WTC11 (cell line): ENCODE data around the gene GMPR. TPM values are rescaled to one million over a fixed set of nuclear protein-coding genes. Genes with fewer than 3 reads are reported as not detected.

Source experiments
- ATAC-seq: fragments of 200-7000 bp; cut with Tn5 transposase; 2 replicates; pipeline ENCODE4 v1.10.0; 2021; ENCODE audit warnings: mild to moderate bottlenecking, moderate library complexity
- CTCF ChIA-PET: fragments of 300-600 bp; sonication (Branson Sonifier 250); formaldehyde crosslinking; loops from one replicate; lab custom pipeline; 2021; ENCODE audit warnings: antibody characterized with exemption; lab: Charles Lee
- POLR2A ChIA-PET: fragments of 350-600 bp; sonication (Branson Sonifier 250); formaldehyde crosslinking; loops from one replicate; lab custom pipeline; 2021; ENCODE audit warnings: antibody characterized with exemption; lab: Charles Lee
- DNase-seq: peaks from one replicate; pipeline ENCODE4 v3.0.0; 2021; ENCODE audit warnings: low spot score
- H3K27ac Mint-ChIP-seq: 2 replicates; pipeline ENCODE4 v1.8.0; 2021; ENCODE audit warnings: mixed read lengths
- H3K27me3 Mint-ChIP-seq: 2 replicates; pipeline ENCODE4 v1.8.0; 2021; ENCODE audit warnings: low read depth, mild to moderate bottlenecking, moderate library complexity, mixed read lengths
- H3K36me3 Mint-ChIP-seq: 2 replicates; pipeline ENCODE4 v1.8.0; 2021; ENCODE audit warnings: mixed read lengths
- H3K4me1 Mint-ChIP-seq: 2 replicates; pipeline ENCODE4 v1.8.0; 2022; ENCODE audit warnings: mixed read lengths
- H3K4me3 Mint-ChIP-seq: 2 replicates; pipeline ENCODE4 v1.8.0; 2021; ENCODE audit warnings: mild to moderate bottlenecking, moderate library complexity, mixed read lengths
- H3K9me3 Mint-ChIP-seq: 2 replicates; pipeline ENCODE4 v1.8.0; 2021; ENCODE audit warnings: mixed read lengths
- JAZF1 ChIP-seq: fragments of 250-450 bp; sonication (Bioruptor Pico); IDR thresholded peaks from 2 replicates; pipeline ENCODE4 v1.9.0; 2021; ENCODE audit warnings: moderate library complexity, mild to moderate bottlenecking, inconsistent platforms
- MXD4 ChIP-seq: fragments of 250-450 bp; sonication (Bioruptor Pico); IDR thresholded peaks from 2 replicates; pipeline ENCODE4 v1.8.0; 2021; ENCODE audit warnings: mild to moderate bottlenecking, moderate library complexity, borderline replicate concordance
- NR1H2 ChIP-seq: sonication (generic); formaldehyde crosslinking; IDR thresholded peaks from 2 replicates; pipeline ENCODE4 v1.9.0; 2021; ENCODE audit warnings: mild to moderate bottlenecking, moderate library complexity, missing genetic modification reagents
- RELA ChIP-seq: sonication (generic); formaldehyde crosslinking; IDR thresholded peaks from 2 replicates; pipeline ENCODE4 v1.8.1; 2022; ENCODE audit warnings: missing genetic modification reagents, mild to moderate bottlenecking, borderline replicate concordance
- ZNF121 ChIP-seq: sonication (generic); formaldehyde crosslinking; IDR thresholded peaks from 2 replicates; pipeline ENCODE4 v1.8.0; 2023; ENCODE audit warnings: missing genetic modification reagents
- total RNA-seq: library from RNA; stranded (reverse); gene quantifications from 3 replicates; pipeline ENCODE4 v1.2.3, GENCODE V29; 2021
- TF ChIP-seq, protein P1 (sequence below): fragments of 250-450 bp; sonication (Bioruptor Pico); IDR thresholded peaks from 2 replicates; pipeline ENCODE4 v1.9.0; 2021; ENCODE audit warnings: mild to moderate bottlenecking
- TF ChIP-seq, protein P2 (sequence below): sonication (generic); formaldehyde crosslinking; IDR thresholded peaks from 2 replicates; pipeline ENCODE4 v1.8.0; 2022; ENCODE audit warnings: mild to moderate bottlenecking, missing genetic modification reagents
- TF ChIP-seq, protein P3 (sequence below): sonication (generic); formaldehyde crosslinking; conservative IDR thresholded peaks from 2 replicates; pipeline ENCODE4 v1.8.1; 2022; ENCODE audit warnings: mild to moderate bottlenecking, missing genetic modification reagents
- TF ChIP-seq, protein P4 (sequence below): sonication (generic); formaldehyde crosslinking; conservative IDR thresholded peaks from 2 replicates; pipeline ENCODE4 v1.8.1; 2023; ENCODE audit warnings: mild to moderate bottlenecking, low read depth, missing genetic modification reagents, moderate library complexity
- TF ChIP-seq, protein P5 (sequence below): sonication (generic); formaldehyde crosslinking; IDR thresholded peaks from 2 replicates; pipeline ENCODE4 v1.8.1; 2023; ENCODE audit warnings: mild to moderate bottlenecking, missing genetic modification reagents, moderate library complexity
- TF ChIP-seq, protein P6 (sequence below): fragments of 250-450 bp; sonication (Bioruptor Pico); IDR thresholded peaks from 2 replicates; pipeline ENCODE4 v1.9.0; 2021; ENCODE audit warnings: mild to moderate bottlenecking, borderline replicate concordance
- TF ChIP-seq, protein P7 (sequence below): sonication (generic); formaldehyde crosslinking; IDR thresholded peaks from 2 replicates; pipeline ENCODE4 v1.8.1; 2022; ENCODE audit warnings: low read depth, missing genetic modification reagents, borderline replicate concordance
- TF ChIP-seq, protein P8 (sequence below): sonication (generic); formaldehyde crosslinking; IDR thresholded peaks from 2 replicates; pipeline ENCODE4 v1.8.1; 2022; ENCODE audit warnings: mild to moderate bottlenecking, missing genetic modification reagents, moderate library complexity, borderline replicate concordance

Gene GMPR
- total RNA-seq, 1 experiment from 2014 or later: 2.4 TPM

DNA sequence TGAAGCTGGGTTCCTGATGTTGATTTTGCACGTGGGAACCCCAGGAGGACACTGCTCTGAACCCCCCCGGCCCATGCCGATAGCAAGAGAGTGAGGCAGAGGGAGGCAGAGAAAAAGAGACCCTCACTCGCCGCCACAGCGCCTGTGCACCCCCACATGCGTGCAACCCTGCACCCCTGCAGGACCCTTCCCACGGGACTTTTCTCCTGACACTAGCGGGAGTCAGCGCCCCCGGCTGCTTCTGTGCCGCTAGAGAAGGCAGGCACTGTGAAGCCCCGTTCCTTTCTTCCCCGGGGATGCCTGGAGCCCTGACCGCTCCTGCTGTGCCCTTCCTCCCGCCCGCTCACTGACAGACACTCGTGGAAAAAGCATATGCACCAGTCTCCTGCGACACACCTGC is 67.4 kb downstream of the GMPR start (continued):
- TF ChIP-seq, protein P1, sequence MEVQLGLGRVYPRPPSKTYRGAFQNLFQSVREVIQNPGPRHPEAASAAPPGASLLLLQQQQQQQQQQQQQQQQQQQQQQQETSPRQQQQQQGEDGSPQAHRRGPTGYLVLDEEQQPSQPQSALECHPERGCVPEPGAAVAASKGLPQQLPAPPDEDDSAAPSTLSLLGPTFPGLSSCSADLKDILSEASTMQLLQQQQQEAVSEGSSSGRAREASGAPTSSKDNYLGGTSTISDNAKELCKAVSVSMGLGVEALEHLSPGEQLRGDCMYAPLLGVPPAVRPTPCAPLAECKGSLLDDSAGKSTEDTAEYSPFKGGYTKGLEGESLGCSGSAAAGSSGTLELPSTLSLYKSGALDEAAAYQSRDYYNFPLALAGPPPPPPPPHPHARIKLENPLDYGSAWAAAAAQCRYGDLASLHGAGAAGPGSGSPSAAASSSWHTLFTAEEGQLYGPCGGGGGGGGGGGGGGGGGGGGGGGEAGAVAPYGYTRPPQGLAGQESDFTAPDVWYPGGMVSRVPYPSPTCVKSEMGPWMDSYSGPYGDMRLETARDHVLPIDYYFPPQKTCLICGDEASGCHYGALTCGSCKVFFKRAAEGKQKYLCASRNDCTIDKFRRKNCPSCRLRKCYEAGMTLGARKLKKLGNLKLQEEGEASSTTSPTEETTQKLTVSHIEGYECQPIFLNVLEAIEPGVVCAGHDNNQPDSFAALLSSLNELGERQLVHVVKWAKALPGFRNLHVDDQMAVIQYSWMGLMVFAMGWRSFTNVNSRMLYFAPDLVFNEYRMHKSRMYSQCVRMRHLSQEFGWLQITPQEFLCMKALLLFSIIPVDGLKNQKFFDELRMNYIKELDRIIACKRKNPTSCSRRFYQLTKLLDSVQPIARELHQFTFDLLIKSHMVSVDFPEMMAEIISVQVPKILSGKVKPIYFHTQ: no peak
- TF ChIP-seq, protein P2, sequence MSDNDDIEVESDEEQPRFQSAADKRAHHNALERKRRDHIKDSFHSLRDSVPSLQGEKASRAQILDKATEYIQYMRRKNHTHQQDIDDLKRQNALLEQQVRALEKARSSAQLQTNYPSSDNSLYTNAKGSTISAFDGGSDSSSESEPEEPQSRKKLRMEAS (CRISPR knock-in tag): no peak

DNA sequence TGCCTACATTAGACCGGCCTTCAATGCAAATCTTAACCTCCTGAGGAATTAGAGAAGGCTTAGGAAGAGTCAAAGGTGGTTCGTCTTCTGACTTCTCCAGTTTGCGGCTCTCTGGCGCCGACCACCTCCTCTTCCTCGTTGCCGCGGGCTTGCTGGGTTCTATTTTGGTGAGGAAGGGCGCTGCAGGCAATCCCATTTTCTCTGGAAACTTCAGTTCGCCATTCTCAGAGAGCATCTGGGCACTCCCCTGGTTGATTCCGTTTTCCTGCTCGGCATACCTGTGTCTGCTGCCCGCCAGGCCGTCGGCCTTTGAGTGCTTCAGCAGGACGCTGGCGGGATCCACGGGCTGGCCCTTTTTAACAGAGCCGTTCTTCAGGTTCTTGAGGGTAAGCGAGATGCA is 67.9 kb downstream of the GMPR start:
- H3K4me1 Mint-ChIP-seq: peaks cover 56% of the 10 kb centered on the region
- H3K27ac Mint-ChIP-seq: peak overlapping the region; percentile 37; the same call in 1 of the 2 replicates
- TF ChIP-seq, protein P3, sequence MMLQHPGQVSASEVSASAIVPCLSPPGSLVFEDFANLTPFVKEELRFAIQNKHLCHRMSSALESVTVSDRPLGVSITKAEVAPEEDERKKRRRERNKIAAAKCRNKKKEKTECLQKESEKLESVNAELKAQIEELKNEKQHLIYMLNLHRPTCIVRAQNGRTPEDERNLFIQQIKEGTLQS (CRISPR knock-in tag): no peak
- TF ChIP-seq ZNF121 (CRISPR knock-in tag) (no peak), JAZF1 (CRISPR knock-in tag) (no peak), RELA (CRISPR knock-in tag) (no peak), NR1H2 (CRISPR knock-in tag) (no peak), MXD4 (no peak)
- TF ChIP-seq, protein P4, sequence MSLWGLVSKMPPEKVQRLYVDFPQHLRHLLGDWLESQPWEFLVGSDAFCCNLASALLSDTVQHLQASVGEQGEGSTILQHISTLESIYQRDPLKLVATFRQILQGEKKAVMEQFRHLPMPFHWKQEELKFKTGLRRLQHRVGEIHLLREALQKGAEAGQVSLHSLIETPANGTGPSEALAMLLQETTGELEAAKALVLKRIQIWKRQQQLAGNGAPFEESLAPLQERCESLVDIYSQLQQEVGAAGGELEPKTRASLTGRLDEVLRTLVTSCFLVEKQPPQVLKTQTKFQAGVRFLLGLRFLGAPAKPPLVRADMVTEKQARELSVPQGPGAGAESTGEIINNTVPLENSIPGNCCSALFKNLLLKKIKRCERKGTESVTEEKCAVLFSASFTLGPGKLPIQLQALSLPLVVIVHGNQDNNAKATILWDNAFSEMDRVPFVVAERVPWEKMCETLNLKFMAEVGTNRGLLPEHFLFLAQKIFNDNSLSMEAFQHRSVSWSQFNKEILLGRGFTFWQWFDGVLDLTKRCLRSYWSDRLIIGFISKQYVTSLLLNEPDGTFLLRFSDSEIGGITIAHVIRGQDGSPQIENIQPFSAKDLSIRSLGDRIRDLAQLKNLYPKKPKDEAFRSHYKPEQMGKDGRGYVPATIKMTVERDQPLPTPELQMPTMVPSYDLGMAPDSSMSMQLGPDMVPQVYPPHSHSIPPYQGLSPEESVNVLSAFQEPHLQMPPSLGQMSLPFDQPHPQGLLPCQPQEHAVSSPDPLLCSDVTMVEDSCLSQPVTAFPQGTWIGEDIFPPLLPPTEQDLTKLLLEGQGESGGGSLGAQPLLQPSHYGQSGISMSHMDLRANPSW (CRISPR knock-in tag): no peak
- TF ChIP-seq, protein P5, sequence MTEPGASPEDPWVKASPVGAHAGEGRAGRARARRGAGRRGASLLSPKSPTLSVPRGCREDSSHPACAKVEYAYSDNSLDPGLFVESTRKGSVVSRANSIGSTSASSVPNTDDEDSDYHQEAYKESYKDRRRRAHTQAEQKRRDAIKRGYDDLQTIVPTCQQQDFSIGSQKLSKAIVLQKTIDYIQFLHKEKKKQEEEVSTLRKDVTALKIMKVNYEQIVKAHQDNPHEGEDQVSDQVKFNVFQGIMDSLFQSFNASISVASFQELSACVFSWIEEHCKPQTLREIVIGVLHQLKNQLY (CRISPR knock-in tag): no peak
- TF ChIP-seq, protein P6, sequence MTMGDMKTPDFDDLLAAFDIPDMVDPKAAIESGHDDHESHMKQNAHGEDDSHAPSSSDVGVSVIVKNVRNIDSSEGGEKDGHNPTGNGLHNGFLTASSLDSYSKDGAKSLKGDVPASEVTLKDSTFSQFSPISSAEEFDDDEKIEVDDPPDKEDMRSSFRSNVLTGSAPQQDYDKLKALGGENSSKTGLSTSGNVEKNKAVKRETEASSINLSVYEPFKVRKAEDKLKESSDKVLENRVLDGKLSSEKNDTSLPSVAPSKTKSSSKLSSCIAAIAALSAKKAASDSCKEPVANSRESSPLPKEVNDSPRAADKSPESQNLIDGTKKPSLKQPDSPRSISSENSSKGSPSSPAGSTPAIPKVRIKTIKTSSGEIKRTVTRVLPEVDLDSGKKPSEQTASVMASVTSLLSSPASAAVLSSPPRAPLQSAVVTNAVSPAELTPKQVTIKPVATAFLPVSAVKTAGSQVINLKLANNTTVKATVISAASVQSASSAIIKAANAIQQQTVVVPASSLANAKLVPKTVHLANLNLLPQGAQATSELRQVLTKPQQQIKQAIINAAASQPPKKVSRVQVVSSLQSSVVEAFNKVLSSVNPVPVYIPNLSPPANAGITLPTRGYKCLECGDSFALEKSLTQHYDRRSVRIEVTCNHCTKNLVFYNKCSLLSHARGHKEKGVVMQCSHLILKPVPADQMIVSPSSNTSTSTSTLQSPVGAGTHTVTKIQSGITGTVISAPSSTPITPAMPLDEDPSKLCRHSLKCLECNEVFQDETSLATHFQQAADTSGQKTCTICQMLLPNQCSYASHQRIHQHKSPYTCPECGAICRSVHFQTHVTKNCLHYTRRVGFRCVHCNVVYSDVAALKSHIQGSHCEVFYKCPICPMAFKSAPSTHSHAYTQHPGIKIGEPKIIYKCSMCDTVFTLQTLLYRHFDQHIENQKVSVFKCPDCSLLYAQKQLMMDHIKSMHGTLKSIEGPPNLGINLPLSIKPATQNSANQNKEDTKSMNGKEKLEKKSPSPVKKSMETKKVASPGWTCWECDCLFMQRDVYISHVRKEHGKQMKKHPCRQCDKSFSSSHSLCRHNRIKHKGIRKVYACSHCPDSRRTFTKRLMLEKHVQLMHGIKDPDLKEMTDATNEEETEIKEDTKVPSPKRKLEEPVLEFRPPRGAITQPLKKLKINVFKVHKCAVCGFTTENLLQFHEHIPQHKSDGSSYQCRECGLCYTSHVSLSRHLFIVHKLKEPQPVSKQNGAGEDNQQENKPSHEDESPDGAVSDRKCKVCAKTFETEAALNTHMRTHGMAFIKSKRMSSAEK: no peak
- TF ChIP-seq, protein P7, sequence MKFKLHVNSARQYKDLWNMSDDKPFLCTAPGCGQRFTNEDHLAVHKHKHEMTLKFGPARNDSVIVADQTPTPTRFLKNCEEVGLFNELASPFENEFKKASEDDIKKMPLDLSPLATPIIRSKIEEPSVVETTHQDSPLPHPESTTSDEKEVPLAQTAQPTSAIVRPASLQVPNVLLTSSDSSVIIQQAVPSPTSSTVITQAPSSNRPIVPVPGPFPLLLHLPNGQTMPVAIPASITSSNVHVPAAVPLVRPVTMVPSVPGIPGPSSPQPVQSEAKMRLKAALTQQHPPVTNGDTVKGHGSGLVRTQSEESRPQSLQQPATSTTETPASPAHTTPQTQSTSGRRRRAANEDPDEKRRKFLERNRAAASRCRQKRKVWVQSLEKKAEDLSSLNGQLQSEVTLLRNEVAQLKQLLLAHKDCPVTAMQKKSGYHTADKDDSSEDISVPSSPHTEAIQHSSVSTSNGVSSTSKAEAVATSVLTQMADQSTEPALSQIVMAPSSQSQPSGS (CRISPR knock-in tag): no peak
- TF ChIP-seq, protein P8, sequence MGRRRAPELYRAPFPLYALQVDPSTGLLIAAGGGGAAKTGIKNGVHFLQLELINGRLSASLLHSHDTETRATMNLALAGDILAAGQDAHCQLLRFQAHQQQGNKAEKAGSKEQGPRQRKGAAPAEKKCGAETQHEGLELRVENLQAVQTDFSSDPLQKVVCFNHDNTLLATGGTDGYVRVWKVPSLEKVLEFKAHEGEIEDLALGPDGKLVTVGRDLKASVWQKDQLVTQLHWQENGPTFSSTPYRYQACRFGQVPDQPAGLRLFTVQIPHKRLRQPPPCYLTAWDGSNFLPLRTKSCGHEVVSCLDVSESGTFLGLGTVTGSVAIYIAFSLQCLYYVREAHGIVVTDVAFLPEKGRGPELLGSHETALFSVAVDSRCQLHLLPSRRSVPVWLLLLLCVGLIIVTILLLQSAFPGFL (CRISPR knock-in tag): no peak
- no peaks in the 10 kb centered on the region for H3K36me3 Mint-ChIP-seq
- no peaks in the 10 kb centered on the region for H3K9me3 Mint-ChIP-seq
- H3K27me3 Mint-ChIP-seq: peaks cover 12% of the 10 kb centered on the region
- ATAC-seq: peak; percentile 10; the same call in 1 of the 2 replicates
- POLR2A ChIA-PET: interaction anchor here (1.0 kb wide), 1 partner anchor 10 kb away, joined by 4 read pairs; no protein-coding TSS in a partner anchor
- CTCF ChIA-PET: interaction anchor here (1.1 to 2.4 kb wide), 2 partner anchors 20 to 25 kb away, joined by 4 to 11 read pairs; no protein-coding TSS in a partner anchor
- no peak for DNase-seq
- H3K4me3 Mint-ChIP-seq: peak overlapping the region; percentile 56
